ENCODE data around the gene CDS1. TPM values are rescaled to one million over a fixed set of nuclear protein-coding genes. Genes with fewer than 3 reads are reported as not detected.

CDS1 gene
- total and polyA plus RNA-seq, 2 donors (not counting 3 experiments of a cell fraction or from before 2014, with no cell fraction given) = 0.01 TPM; not detected in 1

DNA sequence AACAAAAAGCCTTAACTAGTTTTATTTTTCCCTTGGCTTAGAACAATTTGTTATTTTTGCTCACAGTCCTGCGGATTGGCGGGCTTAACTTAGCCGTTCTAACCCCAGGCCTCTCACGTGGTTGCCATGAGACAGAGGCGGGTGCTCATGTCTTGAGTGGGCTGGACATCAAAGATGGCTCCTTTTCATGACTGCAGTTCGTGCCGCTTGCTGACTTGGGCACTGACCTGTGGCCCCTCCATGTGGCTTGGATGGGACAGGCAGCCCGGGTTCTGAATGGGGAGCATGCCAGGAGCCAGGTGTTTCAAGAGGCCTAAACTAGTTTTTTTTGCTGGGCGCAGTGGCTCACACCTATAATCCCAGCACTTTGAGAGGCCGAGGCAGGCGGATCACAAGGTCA lies 40.7 kb downstream of the CDS1 start:
- Histone ChIP-seq H3K79me2 (ENCODE audit: control insufficient read depth, insufficient read depth, low read length) (no peaks in the 10 kb centered on the region), H3K4me2 (ENCODE audit: insufficient read depth, low read length) (no peak overlapping the region), H3K27me3 (ENCODE audit: control insufficient read depth in 2 of 2, insufficient read depth in 2 of 2, low read length in 2 of 2) (no peaks in the 10 kb centered on the region), H3K4me3 (replicated peaks in 1 of 3; ENCODE audit: insufficient read depth in 1 of 3, low read depth in 1 of 3, low read length in 3 of 3) (no peak overlapping the region), H4K20me1 (replicated peaks; ENCODE audit: control insufficient read depth, extremely low read depth, insufficient read depth, low read length) (no peaks in the 10 kb centered on the region), H3K36me3 (ENCODE audit: control insufficient read depth in 2 of 2, extremely low read depth in 1 of 2, insufficient read depth in 2 of 2, low read length in 2 of 2) (no peaks in the 10 kb centered on the region), H2AFZ (ENCODE audit: low read depth, low read length) (no peak overlapping the region), H3K9me3 (replicated peaks; ENCODE audit: control insufficient read depth, insufficient read depth, low read length) (no peaks in the 10 kb centered on the region), H3K9ac (replicated peaks; ENCODE audit: extremely low read depth, insufficient read depth, low read length) (no peak overlapping the region), H3K27ac (ENCODE audit: insufficient read depth, low read depth, low read length) (no peak overlapping the region), H3K4me1 (ENCODE audit: control insufficient read depth, extremely low read depth, insufficient read depth, low read length) (no peaks in the 10 kb centered on the region), H3K9me1 (replicated peaks; ENCODE audit: control insufficient read depth, extremely low read depth, insufficient read depth, low read length) (no peaks in the 10 kb centered on the region)
- CTCF ChIA-PET = no interaction called here
- dilution Hi-C loops (cut with MboI; ENCODE audit: extremely low pct_ligation_motif_present, low sequenced_read_pairs) = no loop called here
- no peak for DNase-seq (ENCODE audit: low read depth, low spot score)
- no peak for FAIRE-seq
- intact Hi-C loops (cut with micrococcal nuclease) = no loop called here
- POLR2A ChIA-PET = no interaction called here
- no peak for TF ChIP-seq POLR2A (IDR thresholded peaks at IDR 0.05; ENCODE audit: low read depth, low read length)
- TF ChIP-seq FOS (IDR thresholded peaks at IDR 0.05; ENCODE audit: borderline replicate concordance, insufficient read depth, low read length) = no peak
- TF ChIP-seq GATA2 (IDR thresholded peaks at IDR 0.05; ENCODE audit: insufficient read depth, insufficient read length, low read depth, low read length) = no peak
- TF ChIP-seq, protein P1, sequence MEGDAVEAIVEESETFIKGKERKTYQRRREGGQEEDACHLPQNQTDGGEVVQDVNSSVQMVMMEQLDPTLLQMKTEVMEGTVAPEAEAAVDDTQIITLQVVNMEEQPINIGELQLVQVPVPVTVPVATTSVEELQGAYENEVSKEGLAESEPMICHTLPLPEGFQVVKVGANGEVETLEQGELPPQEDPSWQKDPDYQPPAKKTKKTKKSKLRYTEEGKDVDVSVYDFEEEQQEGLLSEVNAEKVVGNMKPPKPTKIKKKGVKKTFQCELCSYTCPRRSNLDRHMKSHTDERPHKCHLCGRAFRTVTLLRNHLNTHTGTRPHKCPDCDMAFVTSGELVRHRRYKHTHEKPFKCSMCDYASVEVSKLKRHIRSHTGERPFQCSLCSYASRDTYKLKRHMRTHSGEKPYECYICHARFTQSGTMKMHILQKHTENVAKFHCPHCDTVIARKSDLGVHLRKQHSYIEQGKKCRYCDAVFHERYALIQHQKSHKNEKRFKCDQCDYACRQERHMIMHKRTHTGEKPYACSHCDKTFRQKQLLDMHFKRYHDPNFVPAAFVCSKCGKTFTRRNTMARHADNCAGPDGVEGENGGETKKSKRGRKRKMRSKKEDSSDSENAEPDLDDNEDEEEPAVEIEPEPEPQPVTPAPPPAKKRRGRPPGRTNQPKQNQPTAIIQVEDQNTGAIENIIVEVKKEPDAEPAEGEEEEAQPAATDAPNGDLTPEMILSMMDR (IDR thresholded peaks at IDR 0.05; ENCODE audit: extremely low read depth in 1 of 2, insufficient read depth in 1 of 2, low read depth in 1 of 2, low read length in 2 of 2) = no peak
- TF ChIP-seq MYC (IDR thresholded peaks at IDR 0.05; ENCODE audit: low read depth, low read length) = no peak
- TF ChIP-seq JUN (IDR thresholded peaks at IDR 0.05; ENCODE audit: borderline replicate concordance, insufficient read depth, insufficient read length, low read depth) = no peak
- TF ChIP-seq EZH2 (IDR thresholded peaks at IDR 0.05; ENCODE audit: borderline replicate concordance, low read depth, low read length, severe bottlenecking) = no peak
- no peak for TF ChIP-seq POLR2AphosphoS5 (IDR thresholded peaks at IDR 0.05; ENCODE audit: insufficient read depth, low read depth, low read length)
- no TSS peak for BruUV-seq (replicated peaks)
